GM12872 (cell line): Measurements from ENCODE around the gene BST2.

Source experiments
- TF ChIP-seq, protein P1 (sequence below): IDR thresholded peaks from 3 replicates; pipeline ENCODE4 v1.5.1; 2011; ENCODE audit warnings: low read depth, mild to moderate bottlenecking, low read length, moderate library complexity; ENCODE audit not compliant: insufficient read depth

Gene BST2, protein sequence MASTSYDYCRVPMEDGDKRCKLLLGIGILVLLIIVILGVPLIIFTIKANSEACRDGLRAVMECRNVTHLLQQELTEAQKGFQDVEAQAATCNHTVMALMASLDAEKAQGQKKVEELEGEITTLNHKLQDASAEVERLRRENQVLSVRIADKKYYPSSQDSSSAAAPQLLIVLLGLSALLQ

DNA sequence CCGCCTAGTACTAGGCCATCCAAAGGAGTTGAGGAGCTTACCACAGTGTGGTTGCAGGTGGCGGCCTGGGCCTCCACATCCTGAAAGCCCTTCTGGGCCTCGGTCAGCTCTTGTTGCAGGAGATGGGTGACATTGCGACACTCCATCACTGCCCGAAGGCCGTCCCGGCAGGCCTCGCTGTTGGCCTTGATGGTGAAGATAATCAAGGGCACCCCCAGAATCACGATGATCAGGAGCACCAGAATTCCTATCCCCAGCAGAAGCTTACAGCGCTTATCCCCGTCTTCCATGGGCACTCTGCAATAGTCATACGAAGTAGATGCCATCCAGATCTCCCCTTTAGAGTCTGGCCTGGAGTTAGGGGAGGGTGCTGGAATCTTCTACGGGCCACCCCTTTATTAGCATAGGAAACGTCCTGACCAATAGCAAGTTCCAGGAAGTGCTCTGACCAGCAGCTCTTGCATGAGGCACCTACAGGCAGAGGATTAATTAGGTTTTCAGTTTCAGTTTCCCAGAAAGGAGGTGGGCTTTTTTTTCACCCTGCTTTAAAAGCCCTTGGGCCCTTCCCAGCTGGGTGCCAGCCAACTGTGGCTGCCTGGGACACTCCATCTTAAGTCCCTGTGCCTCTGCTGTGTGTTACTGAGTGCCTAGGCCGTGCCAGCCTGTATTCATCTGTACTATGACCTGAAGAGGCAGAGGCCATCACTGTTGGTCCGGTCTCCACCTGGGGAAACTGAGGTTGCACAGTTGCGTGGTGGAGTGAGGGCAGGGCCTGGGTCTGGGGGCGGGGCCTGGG lies at the start of gene BST2:
BST2 (minus strand) TSS at position 381 of the 796 bp plus-strand sequence; CDS start at position 326, 55 bp downstream.
- TF ChIP-seq, protein P1, sequence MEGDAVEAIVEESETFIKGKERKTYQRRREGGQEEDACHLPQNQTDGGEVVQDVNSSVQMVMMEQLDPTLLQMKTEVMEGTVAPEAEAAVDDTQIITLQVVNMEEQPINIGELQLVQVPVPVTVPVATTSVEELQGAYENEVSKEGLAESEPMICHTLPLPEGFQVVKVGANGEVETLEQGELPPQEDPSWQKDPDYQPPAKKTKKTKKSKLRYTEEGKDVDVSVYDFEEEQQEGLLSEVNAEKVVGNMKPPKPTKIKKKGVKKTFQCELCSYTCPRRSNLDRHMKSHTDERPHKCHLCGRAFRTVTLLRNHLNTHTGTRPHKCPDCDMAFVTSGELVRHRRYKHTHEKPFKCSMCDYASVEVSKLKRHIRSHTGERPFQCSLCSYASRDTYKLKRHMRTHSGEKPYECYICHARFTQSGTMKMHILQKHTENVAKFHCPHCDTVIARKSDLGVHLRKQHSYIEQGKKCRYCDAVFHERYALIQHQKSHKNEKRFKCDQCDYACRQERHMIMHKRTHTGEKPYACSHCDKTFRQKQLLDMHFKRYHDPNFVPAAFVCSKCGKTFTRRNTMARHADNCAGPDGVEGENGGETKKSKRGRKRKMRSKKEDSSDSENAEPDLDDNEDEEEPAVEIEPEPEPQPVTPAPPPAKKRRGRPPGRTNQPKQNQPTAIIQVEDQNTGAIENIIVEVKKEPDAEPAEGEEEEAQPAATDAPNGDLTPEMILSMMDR: no peak

DNA sequence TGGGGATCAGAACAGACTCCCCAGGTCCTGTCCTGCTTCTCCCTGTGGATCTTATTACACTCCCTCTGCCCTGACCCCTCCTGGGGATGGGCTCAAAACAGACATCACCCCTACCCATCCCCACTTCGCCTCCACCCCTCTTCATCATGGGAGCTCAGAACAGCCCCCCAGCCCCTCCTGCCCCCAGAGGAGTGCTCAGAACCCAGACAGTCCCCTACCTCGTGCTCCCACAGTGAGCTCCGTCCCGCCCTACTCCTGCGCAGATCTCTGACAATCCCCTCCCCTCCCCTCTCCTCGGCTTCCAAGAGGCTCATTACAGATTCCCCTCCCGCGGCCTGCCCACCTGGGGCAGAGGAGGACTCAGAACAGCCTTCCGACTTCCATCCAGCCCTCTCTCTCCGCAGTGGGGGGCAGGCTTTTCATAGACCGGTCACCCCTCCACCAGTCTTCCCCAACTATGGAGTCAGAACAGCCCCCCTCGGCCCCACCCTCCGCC lies 49.2 kb upstream of the BST2 start:
- TF ChIP-seq, protein P1: no peak

DNA sequence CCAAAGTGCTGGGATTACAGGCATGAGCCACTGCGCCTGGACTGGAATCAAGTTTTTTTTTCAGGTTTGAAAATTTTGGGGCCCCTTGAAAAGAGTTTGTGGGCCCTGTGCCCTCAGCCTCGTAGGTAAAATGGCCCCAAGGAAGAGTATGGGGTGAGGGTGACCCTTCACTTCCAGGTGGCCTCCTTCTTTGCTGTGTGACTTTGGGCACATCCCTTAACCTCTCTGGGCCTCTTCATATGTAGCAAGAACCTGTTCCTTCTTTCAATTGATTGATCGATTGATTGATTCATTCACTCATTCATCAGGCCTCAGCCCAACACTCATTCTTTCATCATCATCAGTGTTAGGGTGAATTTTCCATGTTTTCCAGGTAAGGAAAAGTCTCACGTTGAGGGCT lies 46.4 kb upstream of the BST2 start:
- TF ChIP-seq, protein P1: no peak

DNA sequence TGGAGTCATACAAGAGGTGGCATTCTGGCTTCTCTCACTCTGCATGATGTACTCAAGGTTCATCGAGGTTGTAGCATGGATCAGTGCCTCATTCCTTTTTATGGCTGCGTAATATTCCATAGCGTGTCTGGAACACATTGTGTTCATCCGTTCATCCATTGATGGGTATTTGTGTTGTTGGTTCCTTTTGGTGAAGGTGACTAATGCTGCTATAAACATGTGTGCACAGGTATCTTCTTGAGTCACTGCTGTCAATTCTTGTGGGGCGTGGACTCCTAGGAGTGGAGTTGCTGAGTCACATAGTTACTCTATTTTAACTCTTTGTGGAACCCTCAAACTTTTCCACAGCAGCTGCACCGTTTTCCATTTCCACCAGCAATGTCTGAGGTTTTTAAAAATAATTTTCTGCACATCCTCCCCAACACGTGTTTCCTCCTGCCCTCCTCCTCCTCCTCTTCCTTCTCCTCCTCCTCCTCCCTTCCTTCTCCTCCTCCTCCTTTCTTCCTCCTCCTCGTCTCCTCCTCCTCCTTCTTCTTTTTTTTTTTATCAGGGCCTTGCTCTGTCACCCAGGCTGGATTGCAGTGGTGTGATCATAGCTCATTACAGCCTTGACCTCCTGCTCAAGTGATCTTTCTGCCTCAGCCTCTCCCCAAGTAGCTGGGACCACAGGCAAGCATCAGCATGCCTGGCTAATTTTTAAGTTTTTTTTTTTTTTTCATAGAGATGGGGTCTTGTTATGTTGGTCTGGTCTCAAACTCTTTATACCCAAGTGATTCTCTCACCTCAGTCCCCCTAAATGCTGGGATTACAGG lies 45.0 kb upstream of the BST2 start:
- TF ChIP-seq, protein P1: no peak

DNA sequence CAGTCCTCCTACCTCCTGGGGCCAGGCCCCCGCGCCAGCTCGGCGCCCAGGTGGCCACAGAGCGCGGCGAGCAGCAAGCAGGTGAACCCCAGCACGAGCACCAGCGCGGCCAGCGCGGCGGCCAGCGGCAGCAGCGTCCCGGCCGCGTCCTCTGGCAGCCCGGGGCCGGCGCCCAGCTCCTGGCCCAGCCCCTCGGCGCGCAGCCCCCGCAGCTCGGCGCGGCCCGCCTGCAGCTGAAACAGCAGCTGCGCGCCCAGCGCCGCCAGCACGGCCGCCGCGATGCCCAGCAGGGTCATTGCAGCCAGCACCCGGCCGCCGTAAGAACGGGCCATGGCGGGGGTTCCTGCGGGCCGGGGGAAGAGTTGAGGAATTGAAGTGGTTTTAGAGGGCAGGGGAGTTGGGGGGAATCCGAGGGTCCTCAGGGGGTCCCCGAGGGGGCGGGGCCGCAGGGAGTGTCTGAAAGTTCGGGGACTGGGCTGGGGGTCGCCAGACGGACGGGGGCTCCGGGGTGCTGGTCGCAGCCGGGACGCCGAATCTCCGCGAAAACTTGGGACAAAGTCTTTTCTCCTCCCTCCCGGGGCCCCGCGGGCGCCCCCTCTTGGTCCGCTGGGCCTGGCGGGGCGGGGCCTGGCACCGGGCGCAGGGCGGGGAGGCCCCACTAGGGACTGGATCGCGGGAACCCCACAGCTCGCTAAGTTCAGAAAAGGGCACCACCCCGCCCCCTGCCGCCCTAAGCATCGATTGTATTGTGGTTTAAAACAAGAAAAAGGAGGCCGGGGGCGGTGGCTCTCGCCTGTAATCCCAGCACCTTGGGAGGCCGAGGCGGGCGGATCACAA lies 42.9 kb upstream of the BST2 start, which contains the start of gene TMEM221:
TMEM221 (minus strand) TSS at position 538 of the 837 bp plus-strand sequence; CDS start at position 332, 206 bp downstream.
- TF ChIP-seq, protein P1: peak; percentile 53; the same call in 1 of the 3 replicates

DNA sequence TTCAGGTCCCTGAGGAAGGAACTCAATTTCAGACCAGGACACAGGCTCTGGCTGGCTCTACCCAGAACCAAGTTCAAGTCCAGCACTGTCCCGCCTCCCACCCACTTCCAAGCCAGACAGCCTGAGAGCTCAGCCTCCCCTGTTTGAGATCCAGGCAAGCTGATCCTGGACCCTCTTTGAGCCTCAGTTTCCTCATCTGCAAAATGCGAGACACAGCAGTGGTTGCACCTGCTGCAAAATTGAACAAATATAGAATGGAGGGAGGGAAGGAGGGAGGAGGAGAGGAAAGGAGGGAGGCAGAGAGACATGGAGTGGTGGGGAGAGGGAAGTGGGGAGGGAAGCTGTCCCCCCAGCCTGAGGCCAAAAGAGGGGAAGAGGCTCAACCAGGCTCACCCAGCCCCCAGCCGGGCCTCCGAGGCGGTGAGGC lies 42.3 kb upstream of the BST2 start:
- TF ChIP-seq, protein P1: no peak
